ENCODE data around the gene DPRX.

DPRX gene

DNA sequence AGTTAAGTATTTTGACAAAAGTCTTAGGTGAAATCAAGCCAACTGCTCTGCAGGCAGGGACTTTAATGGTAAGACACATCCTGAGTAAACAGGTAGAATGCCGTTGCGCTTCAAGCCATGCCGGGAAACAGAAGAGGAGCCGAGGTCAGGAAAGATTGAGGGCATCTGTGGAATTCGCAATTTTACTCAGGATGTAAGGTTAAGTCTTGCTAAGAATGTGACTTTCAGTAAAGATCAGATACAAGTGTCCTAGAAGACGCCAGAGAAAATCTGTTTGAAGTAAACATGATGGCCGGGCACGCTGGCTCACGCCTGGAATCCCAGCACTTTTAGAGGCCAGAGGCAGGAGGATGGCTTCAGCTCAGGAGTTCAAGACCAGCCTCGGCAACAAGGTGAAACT lies 33.4 kb upstream of the DPRX start:
- TF ChIP-seq, protein P1, sequence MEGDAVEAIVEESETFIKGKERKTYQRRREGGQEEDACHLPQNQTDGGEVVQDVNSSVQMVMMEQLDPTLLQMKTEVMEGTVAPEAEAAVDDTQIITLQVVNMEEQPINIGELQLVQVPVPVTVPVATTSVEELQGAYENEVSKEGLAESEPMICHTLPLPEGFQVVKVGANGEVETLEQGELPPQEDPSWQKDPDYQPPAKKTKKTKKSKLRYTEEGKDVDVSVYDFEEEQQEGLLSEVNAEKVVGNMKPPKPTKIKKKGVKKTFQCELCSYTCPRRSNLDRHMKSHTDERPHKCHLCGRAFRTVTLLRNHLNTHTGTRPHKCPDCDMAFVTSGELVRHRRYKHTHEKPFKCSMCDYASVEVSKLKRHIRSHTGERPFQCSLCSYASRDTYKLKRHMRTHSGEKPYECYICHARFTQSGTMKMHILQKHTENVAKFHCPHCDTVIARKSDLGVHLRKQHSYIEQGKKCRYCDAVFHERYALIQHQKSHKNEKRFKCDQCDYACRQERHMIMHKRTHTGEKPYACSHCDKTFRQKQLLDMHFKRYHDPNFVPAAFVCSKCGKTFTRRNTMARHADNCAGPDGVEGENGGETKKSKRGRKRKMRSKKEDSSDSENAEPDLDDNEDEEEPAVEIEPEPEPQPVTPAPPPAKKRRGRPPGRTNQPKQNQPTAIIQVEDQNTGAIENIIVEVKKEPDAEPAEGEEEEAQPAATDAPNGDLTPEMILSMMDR (conservative IDR thresholded peaks at IDR 0.05; ENCODE audit: low read length), result no peak
- DNase-seq (ENCODE audit: low read depth), result no peak

DNA sequence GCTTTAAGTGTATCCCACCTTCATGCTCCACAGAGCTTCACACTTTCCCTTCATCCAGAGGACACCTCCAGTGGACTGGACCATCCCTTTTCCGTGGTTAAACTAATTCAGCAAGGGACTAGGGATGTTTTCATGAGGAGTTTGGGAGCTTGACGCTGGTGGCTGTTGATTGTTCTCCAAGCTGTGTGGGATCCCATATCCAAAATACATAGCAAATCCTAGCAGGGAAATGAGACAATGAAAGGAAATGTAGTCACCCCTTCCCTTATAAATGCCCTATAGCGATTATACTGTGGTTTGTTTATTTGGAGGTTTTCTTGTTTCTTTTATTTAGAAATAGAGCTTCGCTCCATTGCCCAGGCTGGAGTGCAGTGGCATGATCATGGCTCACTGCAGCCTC lies 31.6 kb upstream of the DPRX start:
- no peak overlapping the region for H3K4me3 ChIP-seq (ENCODE audit: low read length)
- DNase-seq (ENCODE audit: low read depth), result no peak
- TF ChIP-seq, protein P1 (conservative IDR thresholded peaks at IDR 0.05; ENCODE audit: low read length), result no peak

More for the DNA sequence above, 33.4 kb upstream of the DPRX start:
- H3K4me3 ChIP-seq (ENCODE audit: low read length), result no peak overlapping the region

DNA sequence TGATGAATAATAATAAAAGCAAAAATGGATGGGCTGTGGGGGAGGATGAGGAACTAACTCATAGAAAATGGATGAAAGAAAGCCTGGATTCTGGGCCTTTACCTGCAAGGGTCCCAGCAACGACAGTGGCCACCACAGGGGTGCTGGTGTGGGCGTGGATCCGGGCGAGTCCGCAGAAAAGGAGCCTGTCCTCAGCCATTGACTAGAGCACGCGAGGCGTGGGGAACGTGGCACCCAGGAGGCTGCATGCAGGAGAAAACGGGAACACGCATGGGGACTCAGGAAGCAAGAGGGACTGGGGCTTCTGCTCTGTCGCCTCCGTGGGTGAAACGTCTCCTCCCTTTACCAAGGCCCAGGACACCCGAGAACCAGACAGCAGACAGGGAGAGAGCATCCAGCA lies 25.8 kb upstream of the DPRX start:
- TF ChIP-seq, protein P1 (conservative IDR thresholded peaks at IDR 0.05; ENCODE audit: low read length), result no peak
- DNase-seq (ENCODE audit: low read depth), result no peak
- no peak overlapping the region for H3K4me3 ChIP-seq (ENCODE audit: low read length)

DNA sequence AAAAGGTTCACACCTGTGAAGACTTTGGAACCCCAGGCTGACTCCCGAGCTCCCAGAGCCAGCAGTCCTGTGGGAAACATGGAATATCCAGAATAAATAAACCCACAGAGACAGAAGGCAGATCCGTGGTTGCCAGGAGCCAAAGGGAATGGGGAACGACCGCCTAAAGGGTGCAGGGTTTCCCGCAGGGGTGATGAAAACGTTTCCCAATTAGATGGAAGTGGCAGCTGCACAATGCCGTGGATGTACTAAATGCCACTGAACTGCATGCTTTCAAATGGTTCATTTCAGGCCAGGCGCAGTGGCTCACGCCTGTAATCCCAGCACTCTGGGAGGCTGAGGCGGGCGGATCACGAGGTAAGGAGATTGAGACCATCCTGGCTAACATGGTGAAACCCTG lies 23.4 kb upstream of the DPRX start:
- no peak overlapping the region for H3K4me3 ChIP-seq (ENCODE audit: low read length)
- no peak for DNase-seq (ENCODE audit: low read depth)
- TF ChIP-seq, protein P1 (conservative IDR thresholded peaks at IDR 0.05; ENCODE audit: low read length), result no peak

DNA sequence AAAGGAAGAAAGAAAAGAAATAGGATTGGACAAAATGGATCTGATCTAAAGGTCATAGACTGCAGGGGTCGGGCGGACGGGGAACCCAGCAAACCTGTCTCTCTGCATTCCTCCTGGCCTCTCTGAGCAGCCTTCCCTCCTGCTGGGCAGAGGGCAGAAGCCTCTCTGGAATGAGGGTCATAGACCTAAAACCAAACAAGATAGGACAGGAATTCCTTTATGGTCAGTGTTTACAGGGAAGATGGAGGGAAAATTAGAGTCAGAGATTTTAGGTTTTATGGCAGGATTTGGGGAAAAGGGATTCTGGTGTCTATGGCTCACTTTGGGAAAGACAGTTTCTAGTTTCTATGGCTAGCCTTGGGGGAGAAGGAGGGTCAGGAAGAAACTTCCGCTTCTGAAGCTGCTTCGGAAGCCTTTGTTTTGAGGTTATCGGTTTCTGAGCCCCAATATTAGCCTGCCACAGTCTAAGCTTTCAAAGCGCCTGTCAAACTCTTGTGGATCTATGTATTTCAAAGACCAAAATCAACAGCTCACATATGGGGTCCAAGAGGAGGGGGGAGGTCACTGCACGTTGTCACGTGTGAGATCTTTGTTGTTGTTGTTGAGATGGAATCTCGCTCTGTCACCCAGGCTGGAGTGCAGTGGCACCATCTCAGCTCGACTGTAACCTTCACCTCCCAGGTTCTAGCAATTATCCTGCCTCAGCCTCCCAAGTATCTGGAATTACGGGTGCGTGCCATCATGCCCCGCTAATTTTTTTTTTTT lies 18.9 kb upstream of the DPRX start:
- H3K4me3 ChIP-seq (ENCODE audit: low read length), result no peak overlapping the region
- no peak for DNase-seq (ENCODE audit: low read depth)
- TF ChIP-seq, protein P1 (conservative IDR thresholded peaks at IDR 0.05; ENCODE audit: low read length), result no peak

DNA sequence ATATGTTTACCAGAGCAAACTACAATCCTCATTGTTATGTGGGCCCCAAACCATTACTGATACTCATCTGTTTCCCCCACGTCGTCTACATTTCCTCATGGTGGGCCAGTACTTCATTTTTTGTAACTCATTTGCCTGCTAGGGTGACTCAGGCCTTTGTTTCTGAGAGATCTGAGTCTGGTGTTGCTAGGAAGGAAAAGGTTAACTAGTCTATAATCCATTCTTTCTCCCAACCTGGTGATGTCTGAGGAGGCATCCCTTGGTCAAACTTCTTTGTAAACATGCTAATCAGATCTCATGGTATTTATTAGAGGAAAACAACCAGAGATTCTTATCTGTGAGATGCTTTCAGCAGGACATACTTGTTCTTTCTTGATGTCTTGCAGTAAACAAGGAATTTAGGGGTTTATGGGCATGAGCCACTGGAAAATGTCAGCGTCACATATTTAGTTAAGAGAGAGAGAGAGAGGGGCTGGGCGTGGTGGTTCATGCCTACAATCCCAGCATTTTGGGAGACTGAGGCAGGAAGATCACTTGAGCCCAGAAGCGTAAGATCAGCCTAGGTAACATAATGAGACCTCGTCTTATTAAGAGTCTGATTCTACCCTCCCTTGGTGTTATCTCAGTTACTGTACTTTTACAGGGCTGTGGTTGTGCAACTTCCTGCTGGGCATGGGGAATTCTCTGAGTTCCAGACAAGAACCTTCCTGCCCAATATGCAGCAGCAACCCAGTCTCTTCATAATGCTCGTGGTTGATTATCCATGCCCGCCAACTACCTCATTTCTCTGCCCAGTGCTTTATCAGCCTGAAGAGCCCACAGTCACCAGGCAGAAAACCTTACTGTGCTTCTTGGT lies 9.7 kb upstream of the DPRX start:
- no peak for DNase-seq (ENCODE audit: low read depth)
- H3K4me3 ChIP-seq (ENCODE audit: low read length), result no peak overlapping the region
- TF ChIP-seq, protein P1 (conservative IDR thresholded peaks at IDR 0.05; ENCODE audit: low read length), result no peak
